Transverse colon (tissue), 4 donors: ENCODE results near the gene NUDT13. TPM values are rescaled to one million over a fixed set of nuclear protein-coding genes. Genes with fewer than 3 reads are reported as not detected.

Source experiments
- DNase-seq: peaks from one replicate; pipeline ENCODE4 v3.0.0-alpha.2; 2019
- H3K27ac ChIP-seq, 4 donors: fragments of 200-600 bp; sonication (generic); 2 replicates each; pipeline ENCODE4 v1.5.1; 2016 to 2018; ENCODE audit warnings: inconsistent platforms in 4 of 4
- H3K27me3 ChIP-seq: fragments of 200-600 bp; sonication (generic); 2 replicates; pipeline ENCODE4 v1.5.1; 2017; ENCODE audit warnings: inconsistent platforms
- H3K36me3 ChIP-seq, 4 donors: fragments of 200-600 bp; sonication (generic); 2 replicates each; pipeline ENCODE4 v1.5.1; 2017 to 2019; ENCODE audit warnings: inconsistent platforms in 4 of 4
- H3K4me1 ChIP-seq, 4 donors: fragments of 200-600 bp; sonication (generic); 2 replicates each; pipeline ENCODE4 v1.5.1; 2017 to 2020; ENCODE audit warnings: inconsistent platforms in 4 of 4
- H3K4me3 ChIP-seq, 4 donors: fragments of 200-600 bp; sonication (generic); 1 replicate in 1 of 4; 2 replicates in 3 of 4; pipeline versions ENCODE4 v1.5.1 to v1.6.1; 2017 to 2019; ENCODE audit warnings: inconsistent platforms in 4 of 4
- H3K9me3 ChIP-seq, 2 donors: fragments of 200-600 bp; sonication (generic); 2 replicates each; pipeline ENCODE4 v1.5.1; 2017 to 2019; ENCODE audit warnings: inconsistent platforms in 2 of 2
- EP300 ChIP-seq: sonication (generic); formaldehyde crosslinking; IDR thresholded peaks from one replicate; pipeline ENCODE4 v1.6.1; 2017; ENCODE audit warnings: antibody characterized with exemption, low read depth
- POLR2A ChIP-seq: fragments of 450-650 bp; IDR thresholded peaks from one replicate; pipeline ENCODE4 v1.6.1; 2016; ENCODE audit warnings: antibody characterized with exemption, mild to moderate bottlenecking, moderate library complexity
- POLR2AphosphoS5 ChIP-seq, 3 donors: sonication (generic); formaldehyde crosslinking; IDR thresholded peaks; one replicate each; pipeline ENCODE4 v1.6.1; 2016; ENCODE audit warnings: antibody characterized with exemption in 3 of 3
- WGBS, 2 donors: methylation state at CpG; one replicate each; pipeline ENCODE4 v1.1.5; 2018; ENCODE audit warnings: low coverage in 1 of 2; 5-methylcytosine and 5-hydroxymethylcytosine counted together
- in situ Hi-C, 4 donors: fragments of 200-750 bp; cut with MboI; loops; one replicate each; pipeline versions ENCODE4 v1.15.0 to v1.15.1; 2017; ENCODE audit warnings: low sequenced_read_pairs in 3 of 4, low pct_ligation_motif_present in 1 of 4, low pct_unique_long_range_greater_than_20kb in 1 of 4
- intact Hi-C: fragments of 100-400 bp; cut with DNase I; formaldehyde crosslinking; loops from one replicate; pipeline ENCODE4 v1.15.1; 2023; ENCODE audit warnings: low total_unique reads
- total RNA-seq, 4 donors: library from RNA; depleted of rRNA; stranded (reverse); fragments of >200 nt; gene quantifications; one replicate each; pipeline ENCODE4 v1.1.0, GENCODE V29; 2016
- TF ChIP-seq, protein P1 (sequence below), 5 experiments: fragments of 200-600 bp in 3 of 5; fragments of 450-650 bp in 2 of 5; sonication (generic) in 3 of 5; IDR thresholded peaks; 1 replicate in 2 of 5; 2 replicates in 3 of 5; pipeline ENCODE4 v1.5.1; 2016 to 2017; ENCODE audit warnings: antibody characterized with exemption in 5 of 5, inconsistent platforms in 3 of 5, mild to moderate bottlenecking in 2 of 5, moderate library complexity in 1 of 5

Gene NUDT13
- total RNA-seq, 4 donors from 2014 or later, result 1.00 to 25.1 (median 4.6) TPM

GRCh38 chr10:73159038-73159648 lies 48.9 kb downstream of the NUDT13 start:
- H3K4me3 ChIP-seq, result no peak overlapping the region
- no peak for TF ChIP-seq EP300
- TF ChIP-seq, protein P1, sequence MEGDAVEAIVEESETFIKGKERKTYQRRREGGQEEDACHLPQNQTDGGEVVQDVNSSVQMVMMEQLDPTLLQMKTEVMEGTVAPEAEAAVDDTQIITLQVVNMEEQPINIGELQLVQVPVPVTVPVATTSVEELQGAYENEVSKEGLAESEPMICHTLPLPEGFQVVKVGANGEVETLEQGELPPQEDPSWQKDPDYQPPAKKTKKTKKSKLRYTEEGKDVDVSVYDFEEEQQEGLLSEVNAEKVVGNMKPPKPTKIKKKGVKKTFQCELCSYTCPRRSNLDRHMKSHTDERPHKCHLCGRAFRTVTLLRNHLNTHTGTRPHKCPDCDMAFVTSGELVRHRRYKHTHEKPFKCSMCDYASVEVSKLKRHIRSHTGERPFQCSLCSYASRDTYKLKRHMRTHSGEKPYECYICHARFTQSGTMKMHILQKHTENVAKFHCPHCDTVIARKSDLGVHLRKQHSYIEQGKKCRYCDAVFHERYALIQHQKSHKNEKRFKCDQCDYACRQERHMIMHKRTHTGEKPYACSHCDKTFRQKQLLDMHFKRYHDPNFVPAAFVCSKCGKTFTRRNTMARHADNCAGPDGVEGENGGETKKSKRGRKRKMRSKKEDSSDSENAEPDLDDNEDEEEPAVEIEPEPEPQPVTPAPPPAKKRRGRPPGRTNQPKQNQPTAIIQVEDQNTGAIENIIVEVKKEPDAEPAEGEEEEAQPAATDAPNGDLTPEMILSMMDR (IDR thresholded peaks at IDR 0.05), result peak; percentile 71 to 77 (median 76)
- TF ChIP-seq POLR2A, result no peak
- WGBS, 2 donors, result 5% methylated on average over 5 of the region's 5 CpGs
- H3K27ac ChIP-seq, result no peak overlapping the region
- in situ Hi-C loops, result loop anchor here in 2 of 4 donors (5.0 to 25.0 kb wide), 2 partner anchors 62 to 797 kb away; partner anchors contain the start of genes DNAJB12 (in 1 of the 2) and P4HA1 (in 1 of the 2)
- intact Hi-C loops, result no loop called here
- no peaks in the 10 kb centered on the region for H3K9me3 ChIP-seq
- no peaks in the 10 kb centered on the region for H3K27me3 ChIP-seq
- peak; percentile 61 for DNase-seq
- H3K4me1 ChIP-seq, result peaks cover 0 to 24% (median 3%) of the 10 kb centered on the region in 4 donors
- H3K36me3 ChIP-seq, result peaks cover 0 to 47% (median 15%) of the 10 kb centered on the region in 4 donors

- in situ Hi-C loops (loop anchor here in 2 of 4 donors (10.0 to 25.0 kb wide), 3 partner anchors 56 to 799 kb away; partner anchors contain the start of genes DNAJB12 (in 1 of the 2) and P4HA1 (in 1 of the 2)), intact Hi-C loops (no loop called here)
- Histone ChIP-seq H3K27me3 (no peaks in the 10 kb centered on the region), H3K4me1 (peaks cover 0 to 37% (median 3%) of the 10 kb centered on the region in 4 donors), H3K9me3 (no peaks in the 10 kb centered on the region), H3K36me3 (peaks cover 0 to 28% (median 12%) of the 10 kb centered on the region in 4 donors), H3K4me3 (no peak overlapping the region), H3K27ac (no peak overlapping the region)
- DNase-seq, result no peak
- TF ChIP-seq POLR2AphosphoS5 (IDR thresholded peaks at IDR 0.05), result no peak
- no peak for TF ChIP-seq EP300
- TF ChIP-seq, protein P1 (IDR thresholded peaks at IDR 0.05), result no peak
- TF ChIP-seq POLR2A, result no peak
- 88 to 100% methylated on average over 1 of the region's 1 CpG for WGBS, 2 donors
Measured at GRCh38 chr10:73161079-73161478, 50.8 kb downstream of the NUDT13 start.

DNA sequence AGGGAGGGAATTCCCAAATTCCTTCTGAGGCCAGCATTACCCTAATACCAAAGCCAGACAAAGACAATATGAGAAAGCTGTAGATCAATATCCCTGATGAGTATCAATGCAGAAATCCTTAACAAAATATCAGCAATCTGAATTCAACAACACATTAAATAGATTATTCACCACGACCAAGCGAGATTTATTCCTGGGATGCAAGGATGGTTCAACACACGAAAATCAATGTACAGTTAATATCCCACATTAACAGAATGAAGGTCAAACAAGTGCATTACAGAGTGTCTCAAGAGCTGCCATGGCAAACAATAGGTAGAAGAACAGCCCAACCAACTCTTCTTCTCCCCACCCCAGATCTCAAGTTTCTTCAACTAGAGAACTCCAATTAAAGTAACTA lies 51.4 kb downstream of the NUDT13 start:
- Histone ChIP-seq H3K27me3 (no peaks in the 10 kb centered on the region), H3K4me1 (peaks cover under 1 to 43% (median 9%) of the 10 kb centered on the region in 4 donors), H3K27ac (no peak overlapping the region), H3K9me3 (no peaks in the 10 kb centered on the region), H3K36me3 (peaks cover 0 to 24% (median 11%) of the 10 kb centered on the region in 4 donors), H3K4me3 (no peak overlapping the region)
- WGBS, 2 donors, result 87 to 100% methylated on average over 3 of the region's 3 CpGs
- no peak for DNase-seq
- TF ChIP-seq POLR2AphosphoS5 (IDR thresholded peaks at IDR 0.05) (no peak), EP300 (no peak)
- TF ChIP-seq, protein P1 (IDR thresholded peaks at IDR 0.05), result no peak
- in situ Hi-C loops, result loop anchor here in 2 of 4 donors (10.0 to 25.0 kb wide), 3 partner anchors 57 to 799 kb away; partner anchors contain the start of genes DNAJB12 (in 1 of the 2) and P4HA1 (in 1 of the 2)
- intact Hi-C loops, result no loop called here

DNA sequence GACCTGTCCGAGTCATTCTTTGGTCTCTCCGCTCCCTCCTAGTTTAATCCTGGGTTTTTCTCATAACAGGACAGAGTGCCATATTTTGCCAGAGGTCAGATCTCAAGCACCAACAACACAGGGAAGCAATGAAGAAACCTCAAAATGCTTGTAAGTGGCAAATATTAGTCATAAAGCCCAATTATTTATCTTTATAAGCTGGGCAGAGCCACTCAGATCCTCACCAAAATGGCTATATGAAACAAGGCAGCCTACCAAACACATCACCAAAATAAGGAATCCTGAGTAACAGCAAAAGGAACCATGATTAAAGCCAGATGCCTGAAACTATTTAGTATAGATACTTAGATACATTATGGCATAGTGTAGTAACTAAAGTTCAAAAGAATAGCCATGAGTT lies 52.8 kb downstream of the NUDT13 start:
- H3K27me3 ChIP-seq, result no peaks in the 10 kb centered on the region
- H3K4me3 ChIP-seq, result no peak overlapping the region
- no peak overlapping the region for H3K27ac ChIP-seq
- DNase-seq, result no peak
- no peaks in the 10 kb centered on the region for H3K9me3 ChIP-seq
- TF ChIP-seq POLR2AphosphoS5 (IDR thresholded peaks at IDR 0.05) (no peak), EP300 (no peak), POLR2A (no peak)
- TF ChIP-seq, protein P1 (IDR thresholded peaks at IDR 0.05), result no peak
- 94% methylated on average over 2 of the region's 2 CpGs; no CpG with 5 or more reads in 1 of the 2 donors for WGBS, 2 donors
- H3K36me3 ChIP-seq, result peaks cover 0 to 24% (median 8%) of the 10 kb centered on the region in 4 donors
- in situ Hi-C loops, result loop anchor here in 2 of 4 donors (10.0 to 25.0 kb wide), 3 partner anchors 58 to 801 kb away; partner anchors contain the start of genes DNAJB12 (in 1 of the 2) and P4HA1 (in 1 of the 2)
- H3K4me1 ChIP-seq, result peaks cover 9 to 49% (median 12%) of the 10 kb centered on the region in 4 donors
- intact Hi-C loops, result no loop called here
